ENCODE measurements around the gene DNER.

GRCh38 chr2:229526951-229527350, 187.4 kb downstream of the DNER start:
- TF ChIP-seq ZNF274 (IDR thresholded peaks at IDR 0.05; ENCODE audit: low read depth, low read length) (no peak), SUZ12 (IDR thresholded peaks at IDR 0.05; ENCODE audit: extremely low read depth, insufficient read depth, insufficient read length) (no peak)
